Heart right ventricle (tissue), 16 donors: ENCODE data around the gene MTUS2. TPM values are rescaled to one million over a fixed set of nuclear protein-coding genes. Genes with fewer than 3 reads are reported as not detected.

Experiments
- ATAC-seq, 8 donors: fragments of 200-7000 bp; cut with Tn5 transposase; one replicate each; pipeline ENCODE4 v1.9.1; 2020; ENCODE audit warnings: mild to moderate bottlenecking in 8 of 8, moderate library complexity in 8 of 8, moderate number of reproducible peaks in 1 of 8
- DNase-seq, 2 donors: peaks; one replicate each; pipeline ENCODE4 v3.0.0-alpha.2; 2020
- H3K27ac ChIP-seq, 10 donors: fragments of 200-600 bp; sonication (generic) in 2 of 10; one replicate each; pipeline versions ENCODE4 v1.5.0 to v1.8.0; 2020 to 2022; ENCODE audit warnings: mild to moderate bottlenecking in 3 of 10
- H3K27me3 ChIP-seq, 7 donors: fragments of 200-600 bp; one replicate each; pipeline ENCODE4 v1.8.0; 2021 to 2022; ENCODE audit warnings: mild to moderate bottlenecking in 2 of 7
- H3K36me3 ChIP-seq, 9 donors: fragments of 200-600 bp; sonication (generic) in 1 of 9; one replicate each; pipeline versions ENCODE4 v1.5.0 to v1.8.0; 2020 to 2022; ENCODE audit warnings: mild to moderate bottlenecking in 2 of 9
- H3K4me1 ChIP-seq, 9 donors: fragments of 200-600 bp; sonication (generic) in 1 of 9; one replicate each; pipeline versions ENCODE4 v1.5.0 to v1.8.0; 2020 to 2022; ENCODE audit warnings: mild to moderate bottlenecking in 4 of 9
- H3K4me3 ChIP-seq, 10 donors: fragments of 200-600 bp; sonication (generic) in 2 of 10; one replicate each; pipeline versions ENCODE4 v1.5.0 to v1.8.0; 2020 to 2022; ENCODE audit warnings: mild to moderate bottlenecking in 7 of 10, moderate library complexity in 2 of 10
- H3K9me3 ChIP-seq, 11 donors: fragments of 200-600 bp in 10 of 11; sonication (generic) in 2 of 11; one replicate each; pipeline versions ENCODE4 v1.5.0 to v1.8.0; 2013 to 2022; ENCODE audit warnings: mild to moderate bottlenecking in 2 of 11, control low read depth in 1 of 11, moderate library complexity in 1 of 11
- WGBS, 2 donors: extraction: QIAGEN DNeasy Blood & Tissue Kit; methylation state at CpG; one replicate each; pipeline ENCODE4 v1.1.7; 2013; ENCODE audit warnings: inconsistent platforms in 1 of 2; 5-methylcytosine and 5-hydroxymethylcytosine counted together
- intact Hi-C, 10 donors: fragments of 100-400 bp; cut with DNase I; formaldehyde crosslinking; loops; one replicate each; pipeline versions ENCODE4 v1.11.1 to v1.14.2; 2022
- polyA plus RNA-seq, 2 donors: library from polyadenylated mRNA; stranded (reverse); fragments of 200-250 nt; gene quantifications; one replicate each; pipeline ENCODE4 v1.2.3, GENCODE V29; 2013
- total RNA-seq, 10 donors: library from RNA; stranded (reverse); fragmentation: NEBNext Ultra II Directional in 3 of 10; extraction: Animal tissue kit (Norgen Biotek cat#: 25700) in 3 of 10; gene quantifications; one replicate each; pipeline versions ENCODE4 v1.2.1 to v1.2.4, GENCODE V29; 2021 to 2023
- TF ChIP-seq, protein P1 (sequence below), 9 donors: fragments of 200-600 bp; sonication (generic) in 2 of 9; IDR thresholded peaks; one replicate each; pipeline versions ENCODE4 v1.5.0 to v1.8.0; 2021 to 2022; ENCODE audit warnings: antibody characterized with exemption in 9 of 9, mild to moderate bottlenecking in 5 of 9, moderate library complexity in 1 of 9
- donor health status: Arrhythmogenic right ventricular cardiomyopathy.
- donor health status: ischemic (EF 13 %, LVEDD 7.1; RV severe dilation, severe dysfunction).
- donor health status: healthy with polysubstance abuse.
- donor health status: DM: no; HTN: yes; CAD: no.
- donor health status: DM: no; HTN: no; CAD: no.
- donor health status: ischemic (EF 25% LVEDD 6.9; RV normal size, moderate dysfunction).
- donor health status: ischemic (EF 25% LVEDD 5.7; RV mildly dilated, moderate dysfunction).
- donor health status: healthy.
- donor health status: DM: yes; HTN: yes; CAD: no.
- donor health status: Ischemic cardiomyopathy.
- donor health status: ischemic (EF 35%, LVEDD 5.7; RV mildly dilated, moderate dysfunction).
- donor health status: nonischemic (EF 11% LVEDD 7.7; RV severe dilation, severe dysfunction).
- donor health status: DM: yes; HTN: yes; CAD: no.
- donor health status: PGD.
- donor health status: ischemic (EF 29% LVEDD 5.4; RV normal size, mild dysfunction).
- donor health status: nonischemic (EF 23%, LVEDD 6.1; RV moderate dilation, normal function).

Gene MTUS2
- total and polyA plus RNA-seq, 12 donors = 18.7 to 159 (median 65.6) TPM

DNA sequence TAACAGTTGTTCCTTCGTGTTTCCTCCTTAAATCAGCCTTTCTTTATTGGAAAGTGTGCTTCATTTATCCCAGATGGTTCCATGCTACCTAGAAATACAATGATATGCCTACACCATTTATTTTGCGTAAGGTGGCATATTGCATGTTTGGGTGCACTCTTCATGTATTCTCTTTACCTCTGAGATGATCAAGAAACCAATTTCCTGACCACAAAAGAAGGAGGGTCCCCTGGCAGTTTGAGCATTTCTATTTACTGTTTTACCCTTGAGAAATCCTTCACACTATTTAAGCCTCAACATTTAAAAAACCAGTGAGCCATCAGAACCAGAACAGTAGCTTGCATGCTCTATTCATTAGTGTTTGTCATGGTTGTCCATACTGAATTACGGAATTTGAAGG, 354.0 kb downstream of the MTUS2 start:
- no peaks in the 10 kb centered on the region for H3K27me3 ChIP-seq
- no peaks in the 10 kb centered on the region for H3K36me3 ChIP-seq
- no peak for ATAC-seq
- WGBS, 2 donors = 79 to 86% methylated on average over 3 of the region's 3 CpGs
- H3K4me1 ChIP-seq = peaks cover 0 to 14% (median 4%) of the 10 kb centered on the region in 9 donors
- no peak overlapping the region for H3K27ac ChIP-seq
- no peak for DNase-seq
- intact Hi-C loops = no loop called here
- no peak overlapping the region for H3K4me3 ChIP-seq
- H3K9me3 ChIP-seq = no peaks in the 10 kb centered on the region
- TF ChIP-seq, protein P1, sequence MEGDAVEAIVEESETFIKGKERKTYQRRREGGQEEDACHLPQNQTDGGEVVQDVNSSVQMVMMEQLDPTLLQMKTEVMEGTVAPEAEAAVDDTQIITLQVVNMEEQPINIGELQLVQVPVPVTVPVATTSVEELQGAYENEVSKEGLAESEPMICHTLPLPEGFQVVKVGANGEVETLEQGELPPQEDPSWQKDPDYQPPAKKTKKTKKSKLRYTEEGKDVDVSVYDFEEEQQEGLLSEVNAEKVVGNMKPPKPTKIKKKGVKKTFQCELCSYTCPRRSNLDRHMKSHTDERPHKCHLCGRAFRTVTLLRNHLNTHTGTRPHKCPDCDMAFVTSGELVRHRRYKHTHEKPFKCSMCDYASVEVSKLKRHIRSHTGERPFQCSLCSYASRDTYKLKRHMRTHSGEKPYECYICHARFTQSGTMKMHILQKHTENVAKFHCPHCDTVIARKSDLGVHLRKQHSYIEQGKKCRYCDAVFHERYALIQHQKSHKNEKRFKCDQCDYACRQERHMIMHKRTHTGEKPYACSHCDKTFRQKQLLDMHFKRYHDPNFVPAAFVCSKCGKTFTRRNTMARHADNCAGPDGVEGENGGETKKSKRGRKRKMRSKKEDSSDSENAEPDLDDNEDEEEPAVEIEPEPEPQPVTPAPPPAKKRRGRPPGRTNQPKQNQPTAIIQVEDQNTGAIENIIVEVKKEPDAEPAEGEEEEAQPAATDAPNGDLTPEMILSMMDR (IDR thresholded peaks at IDR 0.05) = no peak

DNA sequence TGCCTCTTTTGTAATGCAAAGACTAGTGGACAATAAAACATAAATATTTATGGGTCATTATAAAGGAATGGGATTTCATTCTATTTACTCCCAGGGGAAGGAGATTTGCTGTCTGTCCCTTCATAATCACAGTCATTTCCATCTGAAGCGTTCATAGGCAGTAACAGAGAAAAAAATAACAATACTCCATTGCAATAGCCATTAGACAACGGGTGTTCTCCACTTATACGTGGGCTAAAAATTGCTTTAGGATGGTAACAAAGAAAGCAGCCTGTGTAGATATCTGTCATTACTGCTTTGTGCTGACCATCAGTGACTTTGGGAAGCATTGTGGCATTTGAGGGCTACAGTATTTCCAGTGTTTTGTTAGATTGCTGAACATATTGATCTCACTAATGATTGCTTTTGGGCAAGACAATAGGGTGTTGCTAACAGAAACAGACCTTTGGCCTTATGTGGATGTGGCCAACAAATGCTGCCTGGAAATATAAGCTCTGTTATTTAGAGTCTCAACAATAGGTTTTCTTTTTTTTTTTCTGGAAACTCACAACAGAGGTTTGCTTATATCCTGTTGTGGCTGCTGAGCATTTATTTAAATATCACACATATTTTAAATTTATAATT, 355.2 kb downstream of the MTUS2 start:
- intact Hi-C loops = no loop called here
- Histone ChIP-seq H3K27me3 (no peaks in the 10 kb centered on the region), H3K4me3 (no peak overlapping the region), H3K4me1 (peaks cover 0 to 11% (median 3%) of the 10 kb centered on the region in 9 donors), H3K36me3 (no peaks in the 10 kb centered on the region), H3K27ac (no peak overlapping the region), H3K9me3 (no peaks in the 10 kb centered on the region)
- DNase-seq (no peak), ATAC-seq (no peak)
- 76 to 84% methylated on average over 3 of the region's 3 CpGs for WGBS, 2 donors
- TF ChIP-seq, protein P1 (IDR thresholded peaks at IDR 0.05) = no peak

DNA sequence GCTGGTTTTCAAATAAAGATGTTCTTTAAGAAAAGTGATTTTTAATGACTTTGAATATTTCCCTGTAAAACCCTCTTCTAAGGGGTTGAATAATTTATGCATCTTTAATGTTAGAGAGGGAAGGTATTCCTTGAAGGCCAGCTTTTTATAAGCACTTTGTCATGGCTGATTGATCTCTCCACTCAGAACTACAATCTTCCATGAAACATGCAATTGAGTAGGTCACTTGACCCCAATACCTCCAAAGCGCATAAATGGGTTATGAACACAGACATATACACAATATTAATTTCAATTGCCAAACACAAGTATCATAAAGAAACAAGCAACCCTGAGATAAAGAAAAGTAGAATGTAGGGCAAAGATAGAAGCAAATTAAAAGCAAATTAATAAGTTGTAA, 359.9 kb downstream of the MTUS2 start:
- ATAC-seq = no peak
- no peaks in the 10 kb centered on the region for H3K36me3 ChIP-seq
- no peak overlapping the region for H3K27ac ChIP-seq
- TF ChIP-seq, protein P1 (IDR thresholded peaks at IDR 0.05) = no peak
- 97 to 100% methylated on average over 1 of the region's 1 CpG for WGBS, 2 donors
- H3K4me3 ChIP-seq = no peak overlapping the region
- H3K9me3 ChIP-seq = peaks cover 0 to 15% (median 7%) of the 10 kb centered on the region in 11 donors
- no peaks in the 10 kb centered on the region for H3K27me3 ChIP-seq
- intact Hi-C loops = no loop called here
- no peaks in the 10 kb centered on the region for H3K4me1 ChIP-seq
- no peak for DNase-seq

DNA sequence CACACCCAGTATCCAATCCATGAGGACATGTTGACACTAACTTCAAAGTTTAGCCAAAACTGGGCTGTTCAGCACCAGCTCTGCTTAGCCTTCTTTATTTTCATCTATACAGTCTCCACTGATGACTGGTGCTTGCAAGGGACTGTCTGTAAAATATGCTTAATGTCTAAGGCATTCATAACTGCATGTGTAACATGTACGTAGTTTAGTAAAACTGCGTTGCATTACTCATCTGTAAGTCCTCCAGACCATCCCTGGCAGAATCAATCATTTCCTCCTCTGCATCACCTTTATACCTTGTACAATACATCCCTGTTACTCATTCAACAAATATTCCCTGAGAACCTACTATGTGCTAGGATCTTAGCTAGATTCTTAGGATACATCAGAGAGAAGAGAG, 362.1 kb downstream of the MTUS2 start:
- WGBS, 2 donors = 97 to 100% methylated on average over 2 of the region's 2 CpGs
- Histone ChIP-seq H3K27ac (no peak overlapping the region), H3K4me1 (no peaks in the 10 kb centered on the region), H3K36me3 (no peaks in the 10 kb centered on the region), H3K9me3 (peaks cover 0 to 30% (median 11%) of the 10 kb centered on the region in 11 donors), H3K27me3 (no peaks in the 10 kb centered on the region), H3K4me3 (no peak overlapping the region)
- DNase-seq (no peak), ATAC-seq (no peak)
- TF ChIP-seq, protein P1 (IDR thresholded peaks at IDR 0.05) = no peak
- intact Hi-C loops = no loop called here
